DOHH2 (cell line): Measurements from ENCODE around the gene PRAMEF9.
"Not testable (repeated sequence)": the region's sequence is repeated elsewhere in the genome, so short reads cannot be mapped to it uniquely, and the experiment has no call there.

Experiments
- EZH2phosphoT487 ChIP-seq: fragments of 200-600 bp; sonication (generic); IDR thresholded peaks from 2 replicates; pipeline ENCODE4 v1.6.1; 2017; ENCODE audit warnings: borderline replicate concordance, mild to moderate bottlenecking, antibody characterized with exemption, low read length, moderate library complexity, mixed read lengths
- TF ChIP-seq, protein P1 (sequence below): fragments of 200-600 bp; sonication (generic); IDR thresholded peaks from one replicate; pipeline ENCODE4 v1.5.1; 2014; ENCODE audit warnings: antibody characterized with exemption, mild to moderate bottlenecking, low read depth, low read length; ENCODE audit not compliant: poor library complexity, severe bottlenecking

GRCh38 chr1:13225675-13226204, 54.1 kb downstream of the PRAMEF9 start, which contains the start of gene PRAMEF18:
- TF ChIP-seq, protein P1, sequence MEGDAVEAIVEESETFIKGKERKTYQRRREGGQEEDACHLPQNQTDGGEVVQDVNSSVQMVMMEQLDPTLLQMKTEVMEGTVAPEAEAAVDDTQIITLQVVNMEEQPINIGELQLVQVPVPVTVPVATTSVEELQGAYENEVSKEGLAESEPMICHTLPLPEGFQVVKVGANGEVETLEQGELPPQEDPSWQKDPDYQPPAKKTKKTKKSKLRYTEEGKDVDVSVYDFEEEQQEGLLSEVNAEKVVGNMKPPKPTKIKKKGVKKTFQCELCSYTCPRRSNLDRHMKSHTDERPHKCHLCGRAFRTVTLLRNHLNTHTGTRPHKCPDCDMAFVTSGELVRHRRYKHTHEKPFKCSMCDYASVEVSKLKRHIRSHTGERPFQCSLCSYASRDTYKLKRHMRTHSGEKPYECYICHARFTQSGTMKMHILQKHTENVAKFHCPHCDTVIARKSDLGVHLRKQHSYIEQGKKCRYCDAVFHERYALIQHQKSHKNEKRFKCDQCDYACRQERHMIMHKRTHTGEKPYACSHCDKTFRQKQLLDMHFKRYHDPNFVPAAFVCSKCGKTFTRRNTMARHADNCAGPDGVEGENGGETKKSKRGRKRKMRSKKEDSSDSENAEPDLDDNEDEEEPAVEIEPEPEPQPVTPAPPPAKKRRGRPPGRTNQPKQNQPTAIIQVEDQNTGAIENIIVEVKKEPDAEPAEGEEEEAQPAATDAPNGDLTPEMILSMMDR: not testable (repeated sequence)
- TF ChIP-seq EZH2phosphoT487: not testable (repeated sequence)
